ENCODE results near the gene RGS3.

RGS3 gene

DNA sequence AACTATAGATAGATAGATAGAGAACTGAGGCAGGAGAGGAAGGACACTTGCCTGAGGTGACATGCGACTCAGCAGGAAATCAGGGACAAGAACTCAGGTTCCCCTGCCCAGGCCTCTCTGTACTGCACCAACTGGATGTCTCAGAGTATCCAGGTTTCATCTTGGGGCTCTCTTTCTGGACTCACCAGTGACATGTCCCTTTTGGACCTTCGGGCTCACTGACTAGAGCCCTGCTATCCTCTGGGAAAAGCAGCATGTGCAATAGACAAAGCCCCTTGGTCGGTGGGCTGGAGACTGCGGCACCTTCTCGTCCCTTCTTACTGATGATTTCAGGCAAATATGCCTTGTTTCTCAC, 104.5 kb downstream of the RGS3 start:
- H3K4me2 ChIP-seq (ENCODE audit: low read length), result no peak overlapping the region
- peaks cover 8% of the 10 kb centered on the region for H3K4me1 ChIP-seq (ENCODE audit: insufficient read depth, low read length, severe bottlenecking)
- no peaks in the 10 kb centered on the region for H3K36me3 ChIP-seq (ENCODE audit: insufficient read depth, low read length)
- no peak overlapping the region for H3K4me3 ChIP-seq (ENCODE audit: low read depth, low read length, poor library complexity, severe bottlenecking)
- H3F3A ChIP-seq (ENCODE audit: insufficient read depth, low read length), result no peaks in the 10 kb centered on the region
- H3K27ac ChIP-seq (ENCODE audit: low read depth, low read length, poor library complexity, severe bottlenecking), result no peak overlapping the region
- TF ChIP-seq, protein P1, sequence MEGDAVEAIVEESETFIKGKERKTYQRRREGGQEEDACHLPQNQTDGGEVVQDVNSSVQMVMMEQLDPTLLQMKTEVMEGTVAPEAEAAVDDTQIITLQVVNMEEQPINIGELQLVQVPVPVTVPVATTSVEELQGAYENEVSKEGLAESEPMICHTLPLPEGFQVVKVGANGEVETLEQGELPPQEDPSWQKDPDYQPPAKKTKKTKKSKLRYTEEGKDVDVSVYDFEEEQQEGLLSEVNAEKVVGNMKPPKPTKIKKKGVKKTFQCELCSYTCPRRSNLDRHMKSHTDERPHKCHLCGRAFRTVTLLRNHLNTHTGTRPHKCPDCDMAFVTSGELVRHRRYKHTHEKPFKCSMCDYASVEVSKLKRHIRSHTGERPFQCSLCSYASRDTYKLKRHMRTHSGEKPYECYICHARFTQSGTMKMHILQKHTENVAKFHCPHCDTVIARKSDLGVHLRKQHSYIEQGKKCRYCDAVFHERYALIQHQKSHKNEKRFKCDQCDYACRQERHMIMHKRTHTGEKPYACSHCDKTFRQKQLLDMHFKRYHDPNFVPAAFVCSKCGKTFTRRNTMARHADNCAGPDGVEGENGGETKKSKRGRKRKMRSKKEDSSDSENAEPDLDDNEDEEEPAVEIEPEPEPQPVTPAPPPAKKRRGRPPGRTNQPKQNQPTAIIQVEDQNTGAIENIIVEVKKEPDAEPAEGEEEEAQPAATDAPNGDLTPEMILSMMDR (IDR thresholded peaks at IDR 0.05; ENCODE audit: low read length), result no peak
- no peak for TF ChIP-seq EZH2 (IDR thresholded peaks at IDR 0.05; ENCODE audit: borderline replicate concordance, low read length)
- H3K27me3 ChIP-seq (ENCODE audit: insufficient read depth, low read length), result no peaks in the 10 kb centered on the region
- H2AFZ ChIP-seq (ENCODE audit: low read length), result no peak overlapping the region
- H4K20me1 ChIP-seq (ENCODE audit: insufficient read depth, low read length), result no peaks in the 10 kb centered on the region
- no peaks in the 10 kb centered on the region for H3K9me2 ChIP-seq (ENCODE audit: low read depth, low read length)
- H3K9me3 ChIP-seq (ENCODE audit: low read length), result no peaks in the 10 kb centered on the region
- H3K79me2 ChIP-seq (ENCODE audit: insufficient read depth, low read length), result no peaks in the 10 kb centered on the region
- no peak overlapping the region for H3K9ac ChIP-seq (ENCODE audit: low read length)

DNA sequence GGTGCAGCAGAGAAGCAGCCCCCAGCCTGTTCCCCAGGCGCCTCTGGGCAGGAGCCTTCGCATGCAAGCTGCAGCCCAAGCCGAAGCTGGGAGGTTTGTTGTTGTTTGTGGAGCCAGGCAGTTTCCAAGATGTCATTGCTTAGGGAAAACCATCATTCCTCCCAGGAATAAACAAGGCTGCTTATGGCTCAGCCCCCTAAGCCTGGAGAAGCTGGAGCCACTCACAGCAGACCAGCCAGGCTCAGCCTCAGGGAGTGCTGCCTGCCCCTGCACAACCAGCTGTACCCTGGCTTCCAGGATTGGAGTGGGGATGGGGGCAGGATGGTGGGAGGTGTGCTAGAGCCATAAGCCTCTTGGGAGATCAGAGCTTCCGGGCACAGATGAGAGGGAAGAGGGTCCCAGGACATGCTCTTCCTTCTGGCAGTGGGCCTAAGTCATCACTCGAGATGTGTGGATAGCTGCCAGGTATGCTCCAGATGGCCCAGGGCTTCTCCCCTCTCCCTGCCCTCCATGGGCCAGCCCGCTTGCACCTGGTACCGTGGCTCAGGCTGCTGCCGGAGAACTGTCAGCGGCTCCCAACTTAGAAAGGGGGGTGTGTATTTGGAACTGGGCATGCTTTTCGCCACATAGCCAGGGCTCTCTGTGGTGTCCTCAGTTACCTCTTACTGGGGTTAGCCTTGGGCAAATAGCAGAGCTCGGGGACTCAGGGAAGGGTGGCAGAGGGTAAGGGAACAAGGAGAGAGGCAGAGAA, 105.2 kb downstream of the RGS3 start:
- no peak for TF ChIP-seq EZH2 (IDR thresholded peaks at IDR 0.05; ENCODE audit: borderline replicate concordance, low read length)
- TF ChIP-seq, protein P1 (IDR thresholded peaks at IDR 0.05; ENCODE audit: low read length), result no peak
- Histone ChIP-seq H3F3A (ENCODE audit: insufficient read depth, low read length) (no peaks in the 10 kb centered on the region), H2AFZ (ENCODE audit: low read length) (no peak overlapping the region), H3K4me3 (ENCODE audit: low read depth, low read length, poor library complexity, severe bottlenecking) (no peak overlapping the region), H3K36me3 (ENCODE audit: insufficient read depth, low read length) (no peaks in the 10 kb centered on the region), H3K4me1 (ENCODE audit: insufficient read depth, low read length, severe bottlenecking) (peaks cover 8% of the 10 kb centered on the region), H3K9me2 (ENCODE audit: low read depth, low read length) (no peaks in the 10 kb centered on the region), H3K9ac (ENCODE audit: low read length) (no peak overlapping the region), H3K9me3 (ENCODE audit: low read length) (no peaks in the 10 kb centered on the region), H3K27me3 (ENCODE audit: insufficient read depth, low read length) (no peaks in the 10 kb centered on the region), H3K27ac (ENCODE audit: low read depth, low read length, poor library complexity, severe bottlenecking) (no peak overlapping the region), H3K79me2 (ENCODE audit: insufficient read depth, low read length) (no peaks in the 10 kb centered on the region), H3K4me2 (ENCODE audit: low read length) (no peak overlapping the region), H4K20me1 (ENCODE audit: insufficient read depth, low read length) (no peaks in the 10 kb centered on the region)

DNA sequence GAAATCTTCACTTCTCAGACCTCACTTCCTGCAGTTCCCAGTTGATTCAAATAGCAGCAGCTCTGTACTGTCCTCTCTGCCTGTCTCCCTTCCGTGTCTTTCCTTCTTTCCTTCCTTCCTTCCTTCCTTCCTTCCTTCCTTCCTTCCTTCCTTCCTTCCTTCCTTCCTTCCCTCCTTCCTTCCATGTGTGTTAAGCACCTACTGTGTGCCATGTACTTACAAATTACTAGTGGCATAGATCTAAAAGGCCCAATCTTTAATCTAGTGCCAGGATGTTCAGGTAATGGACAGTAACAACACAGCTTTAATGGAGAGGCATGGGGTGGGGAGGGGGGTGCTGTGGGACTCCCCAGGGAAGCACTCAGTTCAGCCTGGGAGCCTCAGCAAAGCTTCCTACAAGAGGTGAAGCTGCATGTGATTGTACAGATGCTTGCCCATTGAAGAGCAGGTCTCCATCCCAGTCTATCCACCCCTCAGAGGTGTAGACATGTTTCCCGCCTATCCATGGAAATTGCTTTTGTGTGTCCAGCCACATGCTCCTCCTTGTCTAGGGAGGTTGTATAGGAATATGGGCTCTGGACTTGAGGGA, 106.0 kb downstream of the RGS3 start:
- peaks cover 8% of the 10 kb centered on the region for H3K4me1 ChIP-seq (ENCODE audit: insufficient read depth, low read length, severe bottlenecking)
- no peaks in the 10 kb centered on the region for H3K9me2 ChIP-seq (ENCODE audit: low read depth, low read length)
- no peaks in the 10 kb centered on the region for H3K79me2 ChIP-seq (ENCODE audit: insufficient read depth, low read length)
- no peaks in the 10 kb centered on the region for H3K36me3 ChIP-seq (ENCODE audit: insufficient read depth, low read length)
- H3K4me3 ChIP-seq (ENCODE audit: low read depth, low read length, poor library complexity, severe bottlenecking), result no peak overlapping the region
- H4K20me1 ChIP-seq (ENCODE audit: insufficient read depth, low read length), result no peaks in the 10 kb centered on the region
- no peaks in the 10 kb centered on the region for H3K9me3 ChIP-seq (ENCODE audit: low read length)
- no peak overlapping the region for H2AFZ ChIP-seq (ENCODE audit: low read length)
- TF ChIP-seq, protein P1 (IDR thresholded peaks at IDR 0.05; ENCODE audit: low read length), result no peak
- TF ChIP-seq EZH2 (IDR thresholded peaks at IDR 0.05; ENCODE audit: borderline replicate concordance, low read length), result no peak
- H3K27me3 ChIP-seq (ENCODE audit: insufficient read depth, low read length), result no peaks in the 10 kb centered on the region
- no peak overlapping the region for H3K9ac ChIP-seq (ENCODE audit: low read length)
- no peaks in the 10 kb centered on the region for H3F3A ChIP-seq (ENCODE audit: insufficient read depth, low read length)
- no peak overlapping the region for H3K27ac ChIP-seq (ENCODE audit: low read depth, low read length, poor library complexity, severe bottlenecking)
- no peak overlapping the region for H3K4me2 ChIP-seq (ENCODE audit: low read length)
